ENCODE measurements around the gene MACROD2. TPM values are rescaled to one million over a fixed set of nuclear protein-coding genes. Genes with fewer than 3 reads are reported as not detected.
"Not testable (repeated sequence)": the region's sequence is repeated elsewhere in the genome, so short reads cannot be mapped to it uniquely, and the experiment has no call there.

MACROD2 gene
- total RNA-seq, 2 experiments from 2014 or later, result not detected

GRCh38 chr20:14009208-14009607 lies 13.9 kb downstream of the MACROD2 start:
- POLR2A ChIA-PET, result no interaction called here
- H3K27ac Mint-ChIP-seq, result no peak overlapping the region

GRCh38 chr20:14012671-14013070 lies 17.4 kb downstream of the MACROD2 start:
- POLR2A ChIA-PET, result no interaction called here
- CTCF ChIA-PET, result no interaction called here
- intact Hi-C loops (cut with micrococcal nuclease), result no loop called here
- peaks cover 20% of the 10 kb centered on the region for H3K9me3 Mint-ChIP-seq
- no peaks in the 10 kb centered on the region for H3K4me1 Mint-ChIP-seq (ENCODE audit: low read depth)
- H3K36me3 Mint-ChIP-seq, result no peaks in the 10 kb centered on the region
- H3K27me3 Mint-ChIP-seq, result no peaks in the 10 kb centered on the region
- H3K4me3 Mint-ChIP-seq, result no peak overlapping the region
- DNase-seq, result no peak
- no peak overlapping the region for H3K27ac Mint-ChIP-seq

More at GRCh38 chr20:14009208-14009607, 13.9 kb downstream of the MACROD2 start:
- Mint-ChIP-seq H3K36me3 (no peaks in the 10 kb centered on the region), H3K4me3 (no peak overlapping the region), H3K4me1 (ENCODE audit: low read depth) (no peaks in the 10 kb centered on the region), H3K9me3 (peaks cover 11% of the 10 kb centered on the region), H3K27me3 (no peaks in the 10 kb centered on the region)
- intact Hi-C loops (cut with micrococcal nuclease), result no loop called here
- no peak for DNase-seq
- CTCF ChIA-PET, result no interaction called here

- Mint-ChIP-seq H3K27ac (no peak overlapping the region), H3K36me3 (no peaks in the 10 kb centered on the region), H3K27me3 (no peaks in the 10 kb centered on the region), H3K9me3 (no peaks in the 10 kb centered on the region), H3K4me1 (ENCODE audit: low read depth) (no peaks in the 10 kb centered on the region), H3K4me3 (no peak overlapping the region)
- no peak for DNase-seq
- intact Hi-C loops (cut with micrococcal nuclease), result no loop called here
- CTCF ChIA-PET, result interaction anchor here (1.1 kb wide), 1 partner anchor 210 kb away, joined by 3 read pairs; no protein-coding TSS in a partner anchor
- POLR2A ChIA-PET, result no interaction called here
Observed at GRCh38 chr20:14030991-14031390, 35.7 kb downstream of the MACROD2 start.

GRCh38 chr20:14033310-14033709 lies 38.0 kb downstream of the MACROD2 start:
- Mint-ChIP-seq H3K27me3 (no peaks in the 10 kb centered on the region), H3K4me3 (no peak overlapping the region), H3K36me3 (no peaks in the 10 kb centered on the region), H3K9me3 (no peaks in the 10 kb centered on the region), H3K4me1 (ENCODE audit: low read depth) (no peaks in the 10 kb centered on the region), H3K27ac (no peak overlapping the region)
- no peak for DNase-seq
- intact Hi-C loops (cut with micrococcal nuclease), result no loop called here
- POLR2A ChIA-PET, result no interaction called here
- CTCF ChIA-PET, result no interaction called here

- Mint-ChIP-seq H3K4me1 (ENCODE audit: low read depth) (no peaks in the 10 kb centered on the region), H3K4me3 (no peak overlapping the region), H3K9me3 (no peaks in the 10 kb centered on the region), H3K27ac (no peak overlapping the region), H3K27me3 (no peaks in the 10 kb centered on the region), H3K36me3 (no peaks in the 10 kb centered on the region)
- CTCF ChIA-PET, result no interaction called here
- DNase-seq, result no peak
- intact Hi-C loops (cut with micrococcal nuclease), result no loop called here
- POLR2A ChIA-PET, result no interaction called here
Observed at GRCh38 chr20:14036567-14036966, 41.3 kb downstream of the MACROD2 start.

GRCh38 chr20:14044712-14045276 lies 49.5 kb downstream of the MACROD2 start:
- POLR2A ChIA-PET; CTCF ChIA-PET; H3K4me3 Mint-ChIP-seq; H3K4me1 Mint-ChIP-seq (ENCODE audit: low read depth); H3K27ac Mint-ChIP-seq; H3K9me3 Mint-ChIP-seq; intact Hi-C loops (cut with micrococcal nuclease); H3K27me3 Mint-ChIP-seq; DNase-seq; H3K36me3 Mint-ChIP-seq: not testable (repeated sequence)

- ChIA-PET CTCF (interaction anchor here (0.7 kb wide), 1 partner anchor 203 kb away, joined by 4 read pairs; no protein-coding TSS in a partner anchor), POLR2A (no interaction called here)
- intact Hi-C loops (cut with micrococcal nuclease), result no loop called here
- no peak overlapping the region for H3K4me3 Mint-ChIP-seq
- no peaks in the 10 kb centered on the region for H3K9me3 Mint-ChIP-seq
- no peaks in the 10 kb centered on the region for H3K27me3 Mint-ChIP-seq
- H3K36me3 Mint-ChIP-seq, result no peaks in the 10 kb centered on the region
- no peak overlapping the region for H3K27ac Mint-ChIP-seq
- no peaks in the 10 kb centered on the region for H3K4me1 Mint-ChIP-seq (ENCODE audit: low read depth)
- DNase-seq, result no peak
Observed at GRCh38 chr20:14046534-14046933, 51.2 kb downstream of the MACROD2 start.

- no peaks in the 10 kb centered on the region for H3K4me1 Mint-ChIP-seq (ENCODE audit: low read depth)
- ChIA-PET CTCF (no interaction called here), POLR2A (no interaction called here)
- no peaks in the 10 kb centered on the region for H3K36me3 Mint-ChIP-seq
- H3K4me3 Mint-ChIP-seq, result no peak overlapping the region
- intact Hi-C loops (cut with micrococcal nuclease), result no loop called here
- no peaks in the 10 kb centered on the region for H3K27me3 Mint-ChIP-seq
- H3K9me3 Mint-ChIP-seq, result no peaks in the 10 kb centered on the region
- no peak overlapping the region for H3K27ac Mint-ChIP-seq
- DNase-seq, result no peak
Observed at GRCh38 chr20:14049111-14049510, 53.8 kb downstream of the MACROD2 start.

- H3K27ac Mint-ChIP-seq, result no peak overlapping the region
- H3K9me3 Mint-ChIP-seq, result no peaks in the 10 kb centered on the region
- H3K27me3 Mint-ChIP-seq, result no peaks in the 10 kb centered on the region
- POLR2A ChIA-PET, result no interaction called here
- DNase-seq, result no peak
- CTCF ChIA-PET, result no interaction called here
- H3K4me3 Mint-ChIP-seq, result no peak overlapping the region
- H3K4me1 Mint-ChIP-seq (ENCODE audit: low read depth), result no peaks in the 10 kb centered on the region
- no peaks in the 10 kb centered on the region for H3K36me3 Mint-ChIP-seq
- intact Hi-C loops (cut with micrococcal nuclease), result no loop called here
Observed at GRCh38 chr20:14051454-14051853, 56.1 kb downstream of the MACROD2 start.

GRCh38 chr20:14055127-14055742 lies 59.9 kb downstream of the MACROD2 start:
- intact Hi-C loops (cut with micrococcal nuclease), result loop anchor here (1.0 kb wide), 1 partner anchor 235 kb away; no protein-coding TSS in a partner anchor
- Mint-ChIP-seq H3K9me3 (no peaks in the 10 kb centered on the region), H3K27ac (no peak overlapping the region), H3K4me1 (ENCODE audit: low read depth) (no peaks in the 10 kb centered on the region), H3K36me3 (no peaks in the 10 kb centered on the region), H3K4me3 (no peak overlapping the region), H3K27me3 (no peaks in the 10 kb centered on the region)
- DNase-seq, result no peak
- CTCF ChIA-PET, result interaction anchor here (0.7 to 1.6 kb wide), 5 partner anchors 12 to 238 kb away, joined by 3 to 10 read pairs (median 5); no protein-coding TSS in a partner anchor
- POLR2A ChIA-PET, result no interaction called here

- POLR2A ChIA-PET, result no interaction called here
- intact Hi-C loops (cut with micrococcal nuclease), result no loop called here
- no peaks in the 10 kb centered on the region for H3K36me3 Mint-ChIP-seq
Observed at GRCh38 chr20:14062171-14062570, 66.9 kb downstream of the MACROD2 start.

GRCh38 chr20:14062786-14063185 lies 67.5 kb downstream of the MACROD2 start:
- no peaks in the 10 kb centered on the region for H3K36me3 Mint-ChIP-seq
- H3K27ac Mint-ChIP-seq, result no peak overlapping the region
- POLR2A ChIA-PET, result no interaction called here
- no peak for DNase-seq
- H3K4me1 Mint-ChIP-seq (ENCODE audit: low read depth), result no peaks in the 10 kb centered on the region
- no peaks in the 10 kb centered on the region for H3K27me3 Mint-ChIP-seq
- H3K4me3 Mint-ChIP-seq, result no peak overlapping the region
- H3K9me3 Mint-ChIP-seq, result no peaks in the 10 kb centered on the region
- intact Hi-C loops (cut with micrococcal nuclease), result no loop called here
- CTCF ChIA-PET, result no interaction called here

More at GRCh38 chr20:14062171-14062570, 66.9 kb downstream of the MACROD2 start:
- Mint-ChIP-seq H3K27me3 (no peaks in the 10 kb centered on the region), H3K9me3 (no peaks in the 10 kb centered on the region), H3K27ac (no peak overlapping the region), H3K4me3 (no peak overlapping the region), H3K4me1 (ENCODE audit: low read depth) (no peaks in the 10 kb centered on the region)
- CTCF ChIA-PET, result no interaction called here
- DNase-seq, result no peak

GRCh38 chr20:14064333-14064732 lies 69.0 kb downstream of the MACROD2 start:
- ChIA-PET POLR2A (no interaction called here), CTCF (no interaction called here)
- H3K4me3 Mint-ChIP-seq, result no peak overlapping the region
- no peaks in the 10 kb centered on the region for H3K27me3 Mint-ChIP-seq
- H3K9me3 Mint-ChIP-seq, result no peaks in the 10 kb centered on the region
- no peak overlapping the region for H3K27ac Mint-ChIP-seq
- H3K36me3 Mint-ChIP-seq, result no peaks in the 10 kb centered on the region
- no peaks in the 10 kb centered on the region for H3K4me1 Mint-ChIP-seq (ENCODE audit: low read depth)
- intact Hi-C loops (cut with micrococcal nuclease), result no loop called here
- DNase-seq, result no peak
